A549 (cell line): ENCODE data around the gene BUD23. TPM values are rescaled to one million over a fixed set of nuclear protein-coding genes. Genes with fewer than 3 reads are reported as not detected.

Experiments used
- ATAC-seq, 2 experiments: fragments of 200-7000 bp in 1 of 2; fragments of >200 bp in 1 of 2; cut with Nextera tagmentation in 1 of 2; cut with Tn5 transposase in 1 of 2; 3 replicates each; pipeline versions ENCODE4 v1.8.0 to v1.9.1; 2018 to 2020; ENCODE audit warnings: mild to moderate bottlenecking in 1 of 2, moderate library complexity in 1 of 2
- CTCF ChIA-PET: fragments of 300-600 bp; sonication (Branson Sonifier 250); formaldehyde crosslinking; extraction: SDS; loops from one replicate; lab custom pipeline; 2021; ENCODE audit warnings: antibody characterized with exemption, inconsistent platforms; lab: Yijun Ruan, JAX
- POLR2A ChIA-PET: fragments of 350-600 bp; formaldehyde crosslinking; extraction: SDS; loops from one replicate; lab custom pipeline; 2021; ENCODE audit warnings: antibody characterized with exemption, inconsistent platforms; lab: Yijun Ruan, JAX
- DNase-seq, 2 experiments: peaks; one replicate each; pipeline versions ENCODE4 v3.0.0 to v3.0.0-alpha.2; 2011 to 2016; ENCODE audit warnings: low read depth in 1 of 2, low spot score in 1 of 2
- FAIRE-seq: peaks from 2 replicates; lab custom pipeline; 2011; peaks lifted over from hg19 to GRCh38; lab: Jason Lieb, UNC
- H3K27ac ChIP-seq, 2 experiments: fragments of >200 bp; sonication (Bioruptor Twin); formaldehyde crosslinking; 3 replicates each; pipeline ENCODE4 v1.5.1; 2016 to 2017
- H3K4me1 ChIP-seq: fragments of >200 bp; sonication (Bioruptor Twin); formaldehyde crosslinking; 3 replicates; pipeline ENCODE4 v1.6.1; 2016
- H3K4me2 ChIP-seq: fragments of >200 bp; sonication (Bioruptor Twin); formaldehyde crosslinking; 3 replicates; pipeline ENCODE4 v1.6.1; 2016
- H3K4me3 ChIP-seq: fragments of >200 bp; sonication (Bioruptor Twin); formaldehyde crosslinking; 3 replicates; pipeline ENCODE4 v1.5.1; 2016
- H3K9me3 ChIP-seq: fragments of >200 bp; sonication (Bioruptor Twin); formaldehyde crosslinking; 3 replicates; pipeline ENCODE4 v1.6.1; 2016
- EP300 ChIP-seq, 2 experiments: fragments of >200 bp; sonication (Bioruptor Twin); formaldehyde crosslinking; IDR thresholded peaks; 2 replicates in 1 of 2; 3 replicates in 1 of 2; pipeline ENCODE4 v1.6.1; 2016 to 2017
- HOXA7 ChIP-seq: fragments of 250-450 bp; sonication (Bioruptor Pico); IDR thresholded peaks from 2 replicates; pipeline ENCODE4 v1.5.0; 2020; ENCODE audit warnings: mild to moderate bottlenecking, moderate library complexity
- HOXB13 ChIP-seq: fragments of 250-450 bp; sonication (Bioruptor Pico); IDR thresholded peaks from 2 replicates; pipeline ENCODE4 v1.5.0; 2020; ENCODE audit warnings: low read depth, mild to moderate bottlenecking, moderate library complexity
- HOXB5 ChIP-seq: fragments of 250-450 bp; sonication (Bioruptor Pico); IDR thresholded peaks from 2 replicates; pipeline ENCODE4 v1.5.0; 2020; ENCODE audit warnings: mild to moderate bottlenecking, moderate library complexity
- KDM1A ChIP-seq: fragments of 200-600 bp; sonication (generic); IDR thresholded peaks from 2 replicates; pipeline ENCODE4 v1.6.1; 2016; ENCODE audit warnings: low read depth, mild to moderate bottlenecking
- NPAS2 ChIP-seq: fragments of 250-450 bp; sonication (Bioruptor Pico); IDR thresholded peaks from 2 replicates; pipeline ENCODE4 v1.8.0; 2022; ENCODE audit warnings: mild to moderate bottlenecking, moderate library complexity, borderline replicate concordance
- RNF2 ChIP-seq: fragments of 200-600 bp; sonication (generic); IDR thresholded peaks from 2 replicates; pipeline ENCODE4 v1.6.1; 2016; ENCODE audit warnings: low read depth, mild to moderate bottlenecking, antibody characterized with exemption, moderate library complexity, borderline replicate concordance
- SREBF2 ChIP-seq: fragments of 450-650 bp; IDR thresholded peaks from 2 replicates; pipeline ENCODE4 v1.6.1; 2014; ENCODE audit warnings: mild to moderate bottlenecking, moderate library complexity
- TFCP2L1 ChIP-seq: fragments of 250-450 bp; sonication (Bioruptor Pico); IDR thresholded peaks from 2 replicates; pipeline ENCODE4 v1.5.0; 2021; ENCODE audit warnings: mild to moderate bottlenecking
- ZFP36 ChIP-seq: fragments of 450-650 bp; IDR thresholded peaks from 2 replicates; pipeline ENCODE4 v1.6.1; 2014; ENCODE audit warnings: borderline replicate concordance; ENCODE audit not compliant: partially characterized antibody
- ZSCAN20 ChIP-seq: fragments of 250-450 bp; sonication (Bioruptor Pico); IDR thresholded peaks from 2 replicates; pipeline ENCODE4 v1.8.0; 2022; ENCODE audit warnings: mild to moderate bottlenecking, moderate library complexity
- WGBS: methylation state at CpG from one replicate; pipeline ENCODE4 v1.1.6; 2017; ENCODE audit errors: missing lambda C conversion rate; 5-methylcytosine and 5-hydroxymethylcytosine counted together
- polyA plus RNA-seq, 4 experiments: library from polyadenylated mRNA; depleted of rRNA in 3 of 4; stranded (reverse); fragments of >200 nt; fragmentation: RNase III in 1 of 4; extraction: RNeasy Plus Mini Kit Qiagen cat#74134 plus additional on column Dnase treatment in 1 of 4; gene quantifications; 2 replicates in 3 of 4; 3 replicates in 1 of 4; pipeline ENCODE4 v1.2.3, GENCODE V29; 2011 to 2017
- TF ChIP-seq, protein P1 (sequence below): fragments of 200-600 bp; sonication (generic); IDR thresholded peaks from 2 replicates; pipeline ENCODE4 v1.6.1; 2016; ENCODE audit warnings: antibody characterized with exemption, mild to moderate bottlenecking, moderate library complexity
- TF ChIP-seq, protein P2 (sequence below): fragments of 450-650 bp; IDR thresholded peaks from 2 replicates; pipeline ENCODE4 v1.6.1; 2014; ENCODE audit warnings: antibody characterized with exemption
- TF ChIP-seq, protein P3 (sequence below): fragments of >200 bp; sonication (Bioruptor Twin); formaldehyde crosslinking; IDR thresholded peaks from 3 replicates; pipeline ENCODE4 v1.6.1; 2016

The BUD23 gene
- polyA plus RNA-seq, 2 of the 4 experiments (the other 2 are of a cell fraction), result 134 to 161 TPM

DNA sequence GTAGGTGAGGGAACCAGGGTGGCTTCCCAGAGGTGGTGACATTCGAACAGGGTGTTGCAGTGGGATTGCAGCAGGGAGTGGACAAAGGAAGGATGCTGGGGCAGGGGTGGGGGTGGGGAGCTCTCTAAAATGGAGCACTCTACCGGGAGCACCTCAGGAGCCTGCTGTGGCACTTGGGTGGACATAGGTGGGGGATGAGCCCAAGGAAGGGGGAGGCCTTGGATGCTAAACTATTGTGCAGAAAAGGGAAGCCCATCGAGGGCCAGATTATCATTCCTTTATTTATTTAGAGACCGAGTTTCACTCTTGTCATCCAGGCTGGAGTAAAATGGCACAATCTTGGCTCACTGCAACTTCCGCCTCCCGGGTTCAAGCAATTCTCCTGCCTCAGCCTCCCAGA is 39.4 kb downstream of the BUD23 start:
- FAIRE-seq (no peak), DNase-seq (no peak), ATAC-seq (no peak)
- Histone ChIP-seq H3K27ac (peak overlapping the region; percentile 99 to 100), H3K9me3 (no peaks in the 10 kb centered on the region), H3K4me3 (no peak overlapping the region), H3K4me1 (peaks cover 35% of the 10 kb centered on the region), H3K4me2 (peak overlapping the region; percentile 50; the same call in 2 of the 3 replicates)
- ChIA-PET POLR2A (interaction anchor here (1.0 to 1.8 kb wide), 2 partner anchors 16 to 18 kb away, joined by 3 to 6 read pairs; partner anchors contain the start of gene ABHD11), CTCF (interaction anchor here (1.5 to 8.6 kb wide), 6 partner anchors 11 to 114 kb away, joined by 6 to 290 read pairs (median 74); partner anchors contain the start of gene VPS37D)
- no peak for TF ChIP-seq TFCP2L1 (CRISPR knock-in tag)
- peak; percentile 8 for TF ChIP-seq ZFP36
- 74% methylated on average over 6 of the region's 6 CpGs for WGBS

DNA sequence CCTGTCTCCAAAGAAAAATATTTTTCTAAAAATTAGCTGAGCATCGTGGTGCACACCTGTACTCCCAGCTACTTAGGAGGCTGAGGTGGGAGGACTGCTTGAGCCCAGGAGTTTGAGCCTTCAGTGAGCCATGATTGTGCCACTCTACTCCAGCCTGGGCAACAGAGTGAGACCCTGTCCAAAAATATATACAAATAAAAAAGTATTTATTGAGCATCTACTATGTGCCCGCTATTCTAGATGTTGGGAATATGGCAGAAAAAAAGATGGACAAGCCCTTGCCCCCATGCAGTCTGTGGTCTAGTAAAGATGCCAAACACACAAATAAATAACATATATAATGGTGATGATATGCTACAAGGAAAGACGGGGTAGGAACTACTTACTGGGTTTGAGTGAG is 40.4 kb downstream of the BUD23 start:
- no peak for FAIRE-seq
- WGBS, result 91% methylated on average over 3 of the region's 3 CpGs
- no peak for DNase-seq
- no peak for ATAC-seq
- no peaks in the 10 kb centered on the region for H3K9me3 ChIP-seq
- TF ChIP-seq HOXB5, result no peak
- TF ChIP-seq, protein P1, sequence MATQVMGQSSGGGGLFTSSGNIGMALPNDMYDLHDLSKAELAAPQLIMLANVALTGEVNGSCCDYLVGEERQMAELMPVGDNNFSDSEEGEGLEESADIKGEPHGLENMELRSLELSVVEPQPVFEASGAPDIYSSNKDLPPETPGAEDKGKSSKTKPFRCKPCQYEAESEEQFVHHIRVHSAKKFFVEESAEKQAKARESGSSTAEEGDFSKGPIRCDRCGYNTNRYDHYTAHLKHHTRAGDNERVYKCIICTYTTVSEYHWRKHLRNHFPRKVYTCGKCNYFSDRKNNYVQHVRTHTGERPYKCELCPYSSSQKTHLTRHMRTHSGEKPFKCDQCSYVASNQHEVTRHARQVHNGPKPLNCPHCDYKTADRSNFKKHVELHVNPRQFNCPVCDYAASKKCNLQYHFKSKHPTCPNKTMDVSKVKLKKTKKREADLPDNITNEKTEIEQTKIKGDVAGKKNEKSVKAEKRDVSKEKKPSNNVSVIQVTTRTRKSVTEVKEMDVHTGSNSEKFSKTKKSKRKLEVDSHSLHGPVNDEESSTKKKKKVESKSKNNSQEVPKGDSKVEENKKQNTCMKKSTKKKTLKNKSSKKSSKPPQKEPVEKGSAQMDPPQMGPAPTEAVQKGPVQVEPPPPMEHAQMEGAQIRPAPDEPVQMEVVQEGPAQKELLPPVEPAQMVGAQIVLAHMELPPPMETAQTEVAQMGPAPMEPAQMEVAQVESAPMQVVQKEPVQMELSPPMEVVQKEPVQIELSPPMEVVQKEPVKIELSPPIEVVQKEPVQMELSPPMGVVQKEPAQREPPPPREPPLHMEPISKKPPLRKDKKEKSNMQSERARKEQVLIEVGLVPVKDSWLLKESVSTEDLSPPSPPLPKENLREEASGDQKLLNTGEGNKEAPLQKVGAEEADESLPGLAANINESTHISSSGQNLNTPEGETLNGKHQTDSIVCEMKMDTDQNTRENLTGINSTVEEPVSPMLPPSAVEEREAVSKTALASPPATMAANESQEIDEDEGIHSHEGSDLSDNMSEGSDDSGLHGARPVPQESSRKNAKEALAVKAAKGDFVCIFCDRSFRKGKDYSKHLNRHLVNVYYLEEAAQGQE, result no peak
- no peak for TF ChIP-seq ZSCAN20 (CRISPR knock-in tag)
- TF ChIP-seq HOXA7 (CRISPR knock-in tag), result no peak
- no peak for TF ChIP-seq NPAS2 (CRISPR knock-in tag)
- no peak for TF ChIP-seq HOXB13 (CRISPR knock-in tag)
- TF ChIP-seq EP300 (IDR thresholded peaks at IDR 0.05), result no peak
- TF ChIP-seq KDM1A, result no peak
- TF ChIP-seq, protein P2, sequence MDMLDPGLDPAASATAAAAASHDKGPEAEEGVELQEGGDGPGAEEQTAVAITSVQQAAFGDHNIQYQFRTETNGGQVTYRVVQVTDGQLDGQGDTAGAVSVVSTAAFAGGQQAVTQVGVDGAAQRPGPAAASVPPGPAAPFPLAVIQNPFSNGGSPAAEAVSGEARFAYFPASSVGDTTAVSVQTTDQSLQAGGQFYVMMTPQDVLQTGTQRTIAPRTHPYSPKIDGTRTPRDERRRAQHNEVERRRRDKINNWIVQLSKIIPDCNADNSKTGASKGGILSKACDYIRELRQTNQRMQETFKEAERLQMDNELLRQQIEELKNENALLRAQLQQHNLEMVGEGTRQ, result no peak
- TF ChIP-seq, protein P3, sequence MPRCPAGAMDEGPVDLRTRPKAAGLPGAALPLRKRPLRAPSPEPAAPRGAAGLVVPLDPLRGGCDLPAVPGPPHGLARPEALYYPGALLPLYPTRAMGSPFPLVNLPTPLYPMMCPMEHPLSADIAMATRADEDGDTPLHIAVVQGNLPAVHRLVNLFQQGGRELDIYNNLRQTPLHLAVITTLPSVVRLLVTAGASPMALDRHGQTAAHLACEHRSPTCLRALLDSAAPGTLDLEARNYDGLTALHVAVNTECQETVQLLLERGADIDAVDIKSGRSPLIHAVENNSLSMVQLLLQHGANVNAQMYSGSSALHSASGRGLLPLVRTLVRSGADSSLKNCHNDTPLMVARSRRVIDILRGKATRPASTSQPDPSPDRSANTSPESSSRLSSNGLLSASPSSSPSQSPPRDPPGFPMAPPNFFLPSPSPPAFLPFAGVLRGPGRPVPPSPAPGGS, result no peak
- no peak for TF ChIP-seq SREBF2
- TF ChIP-seq RNF2, result no peak
- TF ChIP-seq, all 56 proteins: peak for 0
- Histone ChIP-seq H3K4me2 (no peak overlapping the region), H3K4me1 (peaks cover 34% of the 10 kb centered on the region), H3K27ac (0 out of 6 replicates have a peak overlapping the region, but pooled peaks of 1 of the 2 experiments have one; percentile 4), H3K4me3 (no peak overlapping the region)
- ChIA-PET CTCF (interaction anchor here (2.4 to 8.6 kb wide), 7 partner anchors 7 to 116 kb away, joined by 16 to 290 read pairs (median 62); partner anchors contain the start of genes MLXIPL and VPS37D), POLR2A (no interaction called here)

DNA sequence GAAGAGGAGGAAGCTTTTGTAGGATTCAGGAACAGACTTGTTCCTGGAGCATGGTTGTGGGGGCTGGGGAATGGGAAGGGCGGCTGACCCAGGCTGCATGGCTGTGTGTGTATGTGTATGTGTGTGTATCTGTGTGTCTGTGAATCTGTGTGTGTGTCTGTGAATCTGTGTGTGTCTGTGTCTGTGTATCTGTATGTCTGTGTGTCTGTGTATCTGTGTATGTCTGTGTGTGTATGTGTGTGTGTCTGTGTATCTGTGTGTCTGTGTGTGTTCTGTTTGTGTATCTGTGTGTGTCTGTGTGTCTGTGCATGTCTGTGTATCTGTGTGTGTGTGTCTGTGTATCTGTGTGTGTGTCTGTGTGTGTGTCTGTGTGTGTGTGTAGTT is 42.7 kb downstream of the BUD23 start:
- H3K27ac ChIP-seq, result peak overlapping the region; percentile 27 to 74; a peak in 4 of 6 replicates
- no peak overlapping the region for H3K4me3 ChIP-seq
- no peak overlapping the region; the same call in 2 of the 3 replicates for H3K4me2 ChIP-seq
- TF ChIP-seq ZSCAN20 (CRISPR knock-in tag), result no peak
- ChIA-PET POLR2A (interaction anchor here (0.7 to 1.2 kb wide), 3 partner anchors 28 to 148 kb away, joined by 3 to 4 read pairs (median 4); partner anchors contain the start of gene TBL2), CTCF (interaction anchor here (0.6 to 8.6 kb wide), 33 partner anchors 9 to 385 kb away, joined by 3 to 290 read pairs (median 7); partner anchors contain the start of genes ABHD11, BUD23, DNAJC30 and METTL27)
- FAIRE-seq (no peak), ATAC-seq (peak; percentile 56 to 61), DNase-seq (no peak)
- H3K9me3 ChIP-seq, result no peaks in the 10 kb centered on the region
- peaks cover 20% of the 10 kb centered on the region for H3K4me1 ChIP-seq
- 100% methylated on average over 1 of the region's 1 CpG for WGBS
